GM21515 (cell line): ENCODE data around the gene XRCC5.
"Not testable (repeated sequence)": the region's sequence is repeated elsewhere in the genome, so short reads cannot be mapped to it uniquely, and the experiment has no call there.

Source experiments
- ATAC-seq: cut with Tn5 transposase; IDR thresholded peaks from one replicate; pipeline ENCODE4 v1.9.1; 2021; ENCODE audit not compliant: unreplicated experiment

The XRCC5 gene

GRCh38 chr2:216192931-216193330 lies 83.8 kb downstream of the XRCC5 start:
- ATAC-seq = no peak

GRCh38 chr2:216194013-216194412 lies 84.9 kb downstream of the XRCC5 start:
- ATAC-seq = no peak

- no peak for ATAC-seq
Observed at GRCh38 chr2:216194561-216194960, 85.4 kb downstream of the XRCC5 start.

- ATAC-seq = no peak
Observed at GRCh38 chr2:216195565-216196029, 86.4 kb downstream of the XRCC5 start.

- ATAC-seq = no peak
Observed at GRCh38 chr2:216201692-216202306, 92.7 kb downstream of the XRCC5 start.

- no peak for ATAC-seq
Observed at GRCh38 chr2:216202626-216203250, 93.6 kb downstream of the XRCC5 start.

GRCh38 chr2:216205486-216205885 lies 96.3 kb downstream of the XRCC5 start:
- ATAC-seq = peak; percentile 14

GRCh38 chr2:216206041-216206703 lies 97.0 kb downstream of the XRCC5 start:
- peak; percentile 83 for ATAC-seq

GRCh38 chr2:216206821-216207220 lies 97.7 kb downstream of the XRCC5 start:
- ATAC-seq = no peak

- ATAC-seq = not testable (repeated sequence)
Observed at GRCh38 chr2:216208661-216209060, 99.5 kb downstream of the XRCC5 start.

GRCh38 chr2:216210701-216211540 lies 101.8 kb downstream of the XRCC5 start:
- ATAC-seq = no peak

GRCh38 chr2:216211614-216212145 lies 102.5 kb downstream of the XRCC5 start:
- ATAC-seq = no peak

- no peak for ATAC-seq
Observed at GRCh38 chr2:216214768-216215167, 105.6 kb downstream of the XRCC5 start.

- ATAC-seq = peak; percentile 39
Observed at GRCh38 chr2:216215658-216216390, 106.7 kb downstream of the XRCC5 start.

GRCh38 chr2:216216951-216217903 lies 108.1 kb downstream of the XRCC5 start:
- ATAC-seq = no peak

- peak; percentile 57 for ATAC-seq
Observed at GRCh38 chr2:216217904-216218260, 108.7 kb downstream of the XRCC5 start.

GRCh38 chr2:216219861-216220260 lies 110.7 kb downstream of the XRCC5 start:
- ATAC-seq = no peak

- ATAC-seq = no peak
Observed at GRCh38 chr2:216220976-216221375, 111.8 kb downstream of the XRCC5 start.

GRCh38 chr2:216221811-216222210 lies 112.7 kb downstream of the XRCC5 start:
- ATAC-seq = no peak
